ENCODE results near the gene VARS1.
A peak's percentile ranks its signal among the peaks of the same experiment; 100 is the strongest.
"Not testable (repeated sequence)": the region's sequence is repeated elsewhere in the genome, so short reads cannot be mapped to it uniquely, and the experiment has no call there.

VARS1 gene

GRCh38 chr6:31794866-31795615, 511 bp downstream of the VARS1 start:
- no peak for DNase-seq (ENCODE audit: low read depth in 1 of 2, low spot score in 1 of 2)

DNA sequence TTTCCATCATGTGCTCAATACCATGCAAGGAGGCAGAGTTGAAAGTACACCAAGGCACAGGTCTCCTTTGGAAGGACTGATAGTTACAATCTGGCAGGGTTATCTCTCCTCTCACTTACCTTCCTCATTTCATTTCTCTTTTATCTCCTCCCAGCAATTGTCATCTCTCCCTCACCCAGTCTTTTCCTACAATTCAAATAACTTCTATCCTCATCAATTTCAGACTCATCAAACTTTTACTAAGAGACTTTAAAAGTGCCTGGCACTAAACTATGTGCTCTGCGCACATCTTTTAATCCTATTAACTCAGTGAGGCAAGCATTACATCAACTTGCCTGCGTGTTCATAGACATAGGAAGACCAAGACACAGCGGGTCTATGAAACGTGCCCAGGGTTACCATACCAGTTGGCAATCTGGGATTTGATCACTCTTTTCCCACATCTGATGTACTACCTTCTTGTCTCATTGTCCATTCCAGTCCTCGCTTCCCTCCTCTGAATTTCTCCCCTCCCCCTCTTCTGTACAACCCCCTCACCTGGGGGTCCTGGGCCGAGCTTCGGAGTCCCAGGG, 1.2 kb downstream of the VARS1 start:
- no peak for DNase-seq (ENCODE audit: low read depth in 1 of 2, low spot score in 1 of 2)

DNA sequence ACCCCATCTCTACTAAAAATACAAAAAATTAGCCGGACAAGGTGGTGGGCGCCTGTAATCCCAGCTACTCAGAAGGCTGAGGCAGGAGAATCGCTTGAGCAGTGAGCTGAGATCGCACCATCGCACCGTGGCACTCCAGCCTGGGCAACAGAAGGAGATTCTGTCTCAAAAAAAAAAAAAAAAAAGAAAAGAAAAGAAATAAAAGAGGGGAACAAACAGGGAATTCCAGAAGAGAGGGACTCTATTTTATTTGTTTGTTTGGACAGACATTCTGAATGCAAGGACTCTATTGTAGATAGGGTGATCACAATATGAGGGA, 1.7 kb downstream of the VARS1 start:
- not testable (repeated sequence) for DNase-seq (ENCODE audit: low read depth in 1 of 2, low spot score in 1 of 2)

- DNase-seq (ENCODE audit: low read depth in 1 of 2, low spot score in 1 of 2) = no peak
Observed at GRCh38 chr6:31792761-31793171, 2.8 kb downstream of the VARS1 start.

GRCh38 chr6:31792090-31792374, 3.5 kb downstream of the VARS1 start:
- no peak for DNase-seq (ENCODE audit: low read depth in 1 of 2, low spot score in 1 of 2)

DNA sequence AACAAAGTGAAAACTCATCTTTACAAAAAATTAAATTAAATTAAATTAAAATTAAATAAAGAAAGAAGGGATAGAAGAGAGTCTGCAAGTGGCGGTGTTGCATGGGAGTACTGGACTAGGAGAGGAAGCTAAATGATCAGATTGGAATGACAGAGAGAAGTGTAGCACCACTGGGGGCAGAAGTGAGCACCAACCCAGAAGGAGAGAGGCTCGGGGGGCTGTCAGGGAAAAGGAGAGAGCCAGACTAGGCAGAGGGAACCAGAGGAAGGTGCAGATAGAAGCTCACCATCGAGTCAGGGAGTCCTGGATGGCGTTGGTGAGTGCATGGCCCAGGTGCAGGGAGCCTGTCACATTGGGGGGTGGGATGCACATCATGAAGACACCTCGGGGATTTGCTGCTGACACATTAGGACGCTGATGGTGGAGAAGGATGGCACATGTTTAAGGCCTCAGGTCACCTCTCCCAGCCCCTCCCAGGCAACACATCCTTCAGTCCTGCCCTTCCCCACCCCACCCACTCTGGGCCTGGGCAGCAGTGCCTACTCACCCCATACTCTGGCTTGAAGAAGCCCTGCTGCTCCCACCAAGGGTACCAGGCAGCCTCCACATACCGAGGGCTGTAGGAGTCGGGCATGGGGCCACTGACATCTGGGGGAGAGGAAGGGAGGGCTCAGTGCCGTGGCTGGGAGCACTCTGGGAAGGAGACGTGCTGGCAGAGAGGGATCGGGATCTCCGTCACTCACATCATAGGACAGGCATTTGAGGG, 4.0 kb downstream of the VARS1 start:
- no peak for DNase-seq (ENCODE audit: low read depth in 1 of 2, low spot score in 1 of 2)

DNA sequence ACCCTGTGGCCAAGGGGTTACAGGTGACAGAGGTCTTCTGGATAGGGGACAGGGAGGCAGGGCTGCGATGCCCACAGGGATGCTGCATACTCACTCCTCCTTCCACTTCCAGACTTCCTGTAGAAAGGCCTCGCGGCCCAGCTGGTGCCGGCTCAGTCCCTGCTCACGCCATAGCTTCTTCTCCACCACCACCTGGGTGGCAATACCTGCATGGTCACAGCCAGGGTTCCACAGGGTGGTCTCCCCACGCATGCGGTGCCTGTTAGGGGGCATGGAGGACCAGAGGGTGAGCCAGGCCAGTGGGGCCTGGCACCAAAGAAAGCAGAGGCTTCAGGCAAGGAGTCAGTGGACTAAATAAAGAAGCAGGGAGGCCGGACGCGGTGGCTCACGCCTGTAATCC, 10.1 kb downstream of the VARS1 start:
- DNase-seq (ENCODE audit: low read depth in 1 of 2, low spot score in 1 of 2) = no peak

DNA sequence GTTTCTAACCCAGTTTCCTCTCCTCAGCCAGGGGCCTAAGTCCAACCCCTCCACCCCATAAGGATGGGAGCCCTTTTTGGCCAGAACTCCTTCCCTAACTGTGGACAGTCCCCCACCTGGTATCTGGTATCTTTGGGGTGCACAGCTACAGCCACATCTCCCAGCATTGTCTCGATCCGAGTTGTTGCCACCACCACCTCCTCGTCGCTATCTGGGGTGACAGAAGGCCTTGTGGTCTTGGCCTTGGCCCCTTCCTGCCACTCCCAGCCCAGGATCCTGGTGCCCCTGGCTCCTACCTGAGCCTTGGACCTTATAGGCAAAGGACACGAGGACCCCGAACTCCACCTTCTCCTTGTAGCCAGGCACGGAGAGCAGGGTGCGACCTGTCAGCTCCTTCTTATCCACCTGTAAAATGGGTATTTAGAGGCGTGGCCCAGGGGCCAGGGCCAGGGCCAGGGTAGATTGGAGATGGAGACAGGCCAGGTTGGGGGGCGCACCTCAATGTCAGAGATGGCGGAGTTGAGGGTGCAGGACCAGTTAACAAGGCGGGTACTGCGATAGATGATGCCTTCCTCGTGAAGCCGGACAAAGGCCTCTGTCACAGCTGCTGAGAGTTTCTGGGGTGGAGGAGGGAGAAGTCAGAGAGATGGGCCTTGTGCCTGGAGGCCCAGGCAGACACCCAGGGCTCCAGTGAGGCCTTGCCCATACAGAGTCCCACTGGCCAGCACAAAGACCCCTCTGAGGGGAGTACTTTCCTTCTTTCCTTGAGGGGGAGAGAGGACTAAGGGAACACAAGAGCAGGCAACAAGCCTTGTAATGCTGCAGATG, 11.2 kb downstream of the VARS1 start:
- DNase-seq (ENCODE audit: low read depth in 1 of 2, low spot score in 1 of 2) = no peak

DNA sequence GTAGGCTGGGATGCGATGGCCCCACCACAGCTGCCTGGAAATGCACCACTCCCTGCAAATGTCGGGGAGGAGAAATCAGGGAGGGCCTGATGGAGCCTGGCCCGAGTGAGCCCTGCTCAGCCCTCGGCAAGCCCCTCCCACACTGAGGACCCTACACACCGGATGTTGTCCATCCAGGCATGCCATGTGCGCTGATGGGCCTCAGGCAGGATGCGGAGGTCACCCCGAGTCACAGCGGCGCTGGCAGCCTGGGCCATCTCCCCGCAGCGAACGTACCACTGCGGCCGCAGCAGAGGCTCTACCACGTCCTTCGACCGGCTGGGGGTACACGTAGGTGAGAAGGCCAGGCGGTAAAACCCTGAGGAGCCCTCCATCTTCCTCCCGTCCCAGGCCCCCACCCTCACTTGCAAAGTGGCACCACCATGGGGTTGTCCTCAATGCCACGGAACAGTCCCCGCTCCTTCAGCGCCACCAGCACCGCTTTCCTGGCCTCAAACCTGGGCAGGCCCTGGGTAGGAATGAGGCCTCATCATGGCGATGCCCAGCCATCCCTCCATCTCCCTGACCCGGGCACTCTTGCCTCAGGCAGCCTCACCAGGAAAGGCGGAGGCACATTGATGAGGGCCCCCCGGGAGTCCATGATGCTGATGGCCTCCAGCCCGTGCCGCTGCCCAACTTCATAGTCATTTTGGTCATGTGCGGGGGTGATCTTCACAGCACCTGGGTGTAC, 13.3 kb downstream of the VARS1 start:
- no peak for DNase-seq (ENCODE audit: low read depth in 1 of 2, low spot score in 1 of 2)

GRCh38 chr6:31781244-31782125, 14.1 kb downstream of the VARS1 start:
- no peak for DNase-seq (ENCODE audit: low read depth in 1 of 2, low spot score in 1 of 2)

- DNase-seq (ENCODE audit: low read depth in 1 of 2, low spot score in 1 of 2) = no peak
Observed at GRCh38 chr6:31780507-31781243, 14.9 kb downstream of the VARS1 start.

GRCh38 chr6:31779908-31780307, 15.6 kb downstream of the VARS1 start:
- no peak for DNase-seq (ENCODE audit: low read depth in 1 of 2, low spot score in 1 of 2)

DNA sequence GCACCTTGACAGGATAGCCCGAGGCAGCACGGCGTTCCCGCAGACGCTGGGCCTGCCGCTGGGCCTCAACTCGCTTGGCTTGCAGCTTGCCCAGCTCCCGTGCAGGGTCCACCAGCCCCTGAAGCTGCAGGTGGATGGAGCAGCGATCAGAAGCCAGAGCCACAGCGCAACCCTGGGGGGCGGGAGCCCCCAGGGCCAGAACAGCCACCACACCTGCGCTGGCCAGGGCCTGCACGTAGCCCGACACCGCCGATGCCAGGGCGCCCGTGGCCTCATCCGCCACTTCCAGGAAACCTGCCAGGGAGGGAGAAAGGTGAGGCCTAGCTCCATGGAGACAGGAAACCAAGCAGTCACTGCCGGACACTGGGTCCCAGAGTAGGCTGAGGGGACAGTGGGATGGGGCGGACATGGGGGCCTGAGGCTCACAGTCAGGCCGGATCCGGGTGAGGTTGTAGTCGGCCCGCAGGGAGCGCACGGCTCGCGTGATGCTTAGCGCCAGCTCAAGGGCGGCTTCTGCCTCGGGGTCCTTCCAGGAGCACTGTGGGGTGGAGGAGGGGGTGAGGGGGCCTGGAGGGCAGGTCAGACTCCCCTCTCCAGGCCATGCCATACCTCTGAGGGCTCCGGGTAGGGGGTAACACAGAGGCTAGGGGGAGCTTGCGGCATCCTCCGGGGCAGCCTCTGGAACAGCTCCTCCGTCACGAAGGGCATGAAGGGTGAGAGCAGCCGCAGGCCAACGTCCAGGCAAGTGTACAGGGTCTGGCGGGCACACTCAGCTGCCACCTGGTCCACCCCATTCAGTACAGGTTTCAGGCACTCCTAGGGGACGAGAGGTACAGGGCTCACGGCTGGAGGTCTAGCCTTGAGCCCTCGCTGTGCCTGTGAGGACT, 16.3 kb downstream of the VARS1 start:
- no peak for DNase-seq (ENCODE audit: low read depth in 1 of 2, low spot score in 1 of 2)

- DNase-seq (ENCODE audit: low read depth in 1 of 2, low spot score in 1 of 2) = no peak
Observed at GRCh38 chr6:31778193-31778592, 17.4 kb downstream of the VARS1 start.

DNA sequence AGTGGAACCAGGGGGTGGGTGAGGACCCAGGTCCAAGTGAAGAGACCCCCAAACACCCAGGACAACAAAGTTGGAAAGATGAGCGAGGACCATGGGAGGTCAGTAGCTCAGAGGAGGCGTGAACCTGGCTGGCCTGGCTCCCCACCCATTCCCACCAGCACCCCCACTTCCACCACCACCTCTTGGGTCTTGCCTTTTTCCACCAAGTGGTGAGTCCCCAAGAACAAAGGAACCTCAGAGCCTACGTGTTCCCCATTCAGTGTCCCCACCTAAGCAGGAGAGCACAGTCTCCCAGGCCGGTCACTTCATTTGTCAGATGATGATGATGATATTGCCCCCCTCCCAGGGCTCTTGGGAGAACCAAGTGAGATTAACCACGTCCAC, 17.9 kb downstream of the VARS1 start:
- DNase-seq (ENCODE audit: low read depth in 1 of 2, low spot score in 1 of 2) = no peak

- DNase-seq (ENCODE audit: low read depth in 1 of 2, low spot score in 1 of 2) = peak; percentile 25 to 61
Observed at GRCh38 chr6:31776989-31777666, 18.4 kb downstream of the VARS1 start, which contains the start of gene VWA7. VWA7 (minus strand) TSS chr6:31777328; CDS start chr6:31776779, 549 bp downstream.

- DNase-seq (ENCODE audit: low read depth in 1 of 2, low spot score in 1 of 2) = no peak
Observed at GRCh38 chr6:31776485-31776988, 19.0 kb downstream of the VARS1 start.
